GM21786 (cell line): ENCODE measurements around the gene AGXT2.
"Not testable (repeated sequence)": the region's sequence is repeated elsewhere in the genome, so short reads cannot be mapped to it uniquely, and the experiment has no call there.

Experiments used
- ATAC-seq: cut with Tn5 transposase; IDR thresholded peaks from one replicate; pipeline ENCODE4 v1.9.1; 2021; ENCODE audit not compliant: unreplicated experiment

The AGXT2 gene

DNA sequence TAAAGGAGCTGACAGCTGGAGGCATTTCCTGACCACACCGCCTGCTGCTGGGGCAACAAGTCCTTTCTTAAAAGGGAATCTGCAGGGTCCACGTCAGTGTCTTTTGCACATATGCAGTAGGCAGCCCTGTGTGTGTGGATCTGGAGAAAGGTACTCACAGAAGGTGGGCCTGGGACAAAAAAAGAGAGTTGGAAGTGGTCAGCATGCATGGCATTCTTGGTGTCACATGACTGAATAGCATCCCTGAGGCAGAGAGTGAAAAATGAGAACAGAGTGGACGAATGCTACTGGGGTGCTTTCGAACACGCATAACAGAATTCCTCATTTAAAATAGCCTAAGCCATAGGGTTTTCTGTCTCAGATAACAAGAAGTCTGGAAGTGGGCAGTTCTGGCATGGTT, 71.4 kb downstream of the AGXT2 start:
- no peak for ATAC-seq

DNA sequence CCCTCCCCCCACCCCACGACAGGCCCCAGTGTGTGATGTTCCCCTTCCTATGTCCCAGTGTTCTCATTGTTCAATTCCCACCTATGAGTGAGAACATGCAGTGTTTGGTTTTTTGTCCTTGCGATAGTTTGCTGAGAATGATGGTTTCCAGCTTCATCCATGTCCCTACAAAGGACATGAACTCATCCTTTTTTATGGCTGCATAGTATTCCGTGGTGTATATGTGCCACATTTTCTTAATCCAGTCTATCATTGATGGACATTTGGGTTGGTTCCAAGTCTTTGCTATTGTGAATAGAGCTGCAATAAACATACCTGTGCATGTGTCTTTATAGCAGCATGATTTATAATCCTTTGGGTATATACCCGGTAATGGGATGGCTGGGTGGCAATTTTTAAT, 76.1 kb downstream of the AGXT2 start:
- ATAC-seq: not testable (repeated sequence)

DNA sequence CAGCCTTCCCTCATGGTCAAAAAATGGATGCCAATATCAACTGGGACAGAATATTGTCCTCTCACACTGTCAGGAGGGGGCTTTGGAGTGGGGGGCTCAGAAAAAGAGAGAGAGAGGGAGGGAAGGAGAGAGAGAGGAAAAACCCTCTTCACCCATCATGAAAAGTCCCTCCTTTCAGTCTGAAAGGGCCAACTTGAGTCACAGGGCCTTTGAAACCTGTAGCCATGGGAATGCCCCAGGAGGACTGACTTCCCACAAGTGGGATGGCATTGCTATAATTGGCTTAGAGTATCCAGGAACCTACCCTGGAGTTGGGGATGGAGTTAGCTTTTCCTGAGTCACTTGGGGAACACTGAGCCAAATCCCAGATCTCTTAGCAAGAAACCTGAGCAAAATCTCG, 77.2 kb downstream of the AGXT2 start:
- ATAC-seq: no peak

DNA sequence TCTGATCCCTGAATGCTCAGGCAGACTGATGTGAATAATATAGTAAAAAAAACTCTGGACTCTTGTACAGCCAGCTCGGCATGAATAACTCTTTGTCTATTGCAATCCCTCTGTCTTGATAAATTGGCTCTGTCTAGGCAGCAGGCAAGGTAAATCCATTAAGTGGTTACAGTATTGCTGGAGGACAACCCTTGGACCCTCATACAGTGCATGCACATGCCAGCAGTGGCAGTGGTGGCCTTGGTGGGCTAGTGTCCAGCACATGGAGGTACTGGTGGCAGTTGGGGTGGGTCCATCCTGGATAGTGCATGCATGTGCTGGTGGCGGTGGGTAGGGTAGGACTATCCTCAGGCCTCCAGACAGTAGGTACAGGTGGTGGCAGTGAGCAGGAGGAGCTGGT, 79.5 kb downstream of the AGXT2 start:
- no peak for ATAC-seq

DNA sequence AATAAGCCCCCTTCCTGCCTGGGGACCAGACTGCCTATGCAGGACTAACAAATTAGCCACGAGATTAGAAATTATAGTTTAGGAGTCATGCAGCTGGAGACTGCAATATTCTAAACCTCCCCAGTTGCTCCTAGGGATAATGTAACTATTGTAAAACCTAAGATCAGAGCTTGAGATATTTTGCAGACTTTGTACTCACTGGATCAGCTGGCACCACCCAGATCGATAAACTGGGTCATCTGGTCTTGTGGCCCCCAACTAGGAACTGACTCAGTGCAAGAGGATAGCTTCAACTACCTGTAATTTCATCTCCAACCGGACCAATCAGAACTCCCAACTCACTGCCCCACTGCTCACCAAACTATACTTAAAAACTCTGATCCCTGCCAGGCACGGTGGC, 80.2 kb downstream of the AGXT2 start:
- ATAC-seq: no peak

DNA sequence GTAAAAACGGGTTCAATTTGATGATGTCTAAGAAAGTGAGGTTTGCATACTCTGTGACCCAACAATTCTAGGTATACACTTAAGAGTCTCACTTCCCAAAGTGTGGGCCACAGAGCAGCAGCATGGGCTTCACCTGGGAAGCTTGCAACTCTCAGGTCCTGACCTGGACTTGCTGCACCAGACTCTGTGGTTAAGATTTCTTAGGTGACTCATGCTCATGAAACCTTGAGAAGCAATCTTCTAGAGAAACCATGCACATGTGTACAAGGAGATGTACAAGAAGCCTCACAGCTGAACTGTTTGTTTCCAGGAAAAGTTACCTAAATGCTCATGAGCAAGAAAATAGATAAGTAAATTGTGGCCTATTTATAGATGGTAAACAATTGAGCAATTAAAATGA, 88.4 kb downstream of the AGXT2 start:
- ATAC-seq: peak; percentile 96

DNA sequence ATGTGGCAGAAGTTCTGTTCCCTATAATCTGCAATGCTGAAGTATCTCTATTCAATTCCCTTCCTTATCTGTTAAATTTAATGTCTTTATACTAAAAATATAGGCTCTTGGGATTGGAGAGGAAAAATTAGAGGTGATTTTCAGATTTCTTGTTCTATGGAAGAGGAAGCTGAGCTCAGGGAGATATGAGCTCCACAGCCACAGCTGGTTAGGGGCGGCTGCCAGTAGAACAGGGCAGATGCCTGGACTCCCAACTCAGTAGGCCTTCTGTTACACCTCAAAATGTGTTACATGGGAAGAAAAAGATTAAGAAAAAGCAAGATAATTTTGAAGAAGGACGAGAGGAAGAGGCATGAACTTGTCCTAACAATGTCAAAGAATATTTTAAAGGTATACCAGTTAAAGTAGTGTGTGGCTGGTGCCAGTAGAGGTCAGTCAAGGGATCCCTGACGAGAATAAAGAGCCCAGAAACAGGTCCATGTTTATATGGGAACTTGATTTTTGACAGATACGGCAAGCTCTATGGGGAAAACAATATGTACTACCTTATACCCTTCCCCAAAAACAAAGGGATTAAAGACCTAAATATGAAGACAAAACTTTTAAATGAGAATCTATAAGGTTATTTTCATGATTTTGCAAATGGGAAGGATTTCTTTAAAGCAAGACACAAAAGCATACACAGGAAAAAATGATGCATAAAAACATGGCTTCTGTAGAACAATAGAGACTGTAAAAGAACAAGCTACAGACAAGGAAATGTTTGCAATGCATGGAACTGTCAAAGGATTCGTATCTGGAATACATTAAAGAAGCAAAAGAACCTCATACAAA, 89.7 kb downstream of the AGXT2 start:
- ATAC-seq: no peak

DNA sequence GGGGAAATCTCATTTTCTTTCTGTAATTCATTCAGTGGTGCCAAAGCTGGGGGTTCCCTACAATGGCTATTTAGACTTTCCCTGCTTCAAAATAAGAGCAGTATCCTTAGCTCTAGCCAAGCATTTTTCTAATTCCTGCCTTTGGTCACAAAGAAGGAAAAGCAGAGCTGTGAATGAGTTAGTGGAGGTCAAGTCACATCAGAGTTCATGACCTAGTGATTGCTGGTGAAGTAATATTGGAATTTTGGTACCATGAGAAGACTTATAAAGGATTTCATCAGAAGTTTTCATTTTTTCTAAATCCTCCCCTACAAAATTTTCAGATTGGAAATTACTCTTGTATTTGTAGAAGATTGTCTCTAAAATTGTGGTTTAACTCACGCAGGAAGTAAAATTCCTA, 90.4 kb downstream of the AGXT2 start:
- ATAC-seq: no peak
